CD1c-positive myeloid dendritic cell (primary cell): ENCODE data around the gene MYO7B.
A peak's percentile ranks its signal among the peaks of the same experiment; 100 is the strongest.
"Not testable (repeated sequence)": the region's sequence is repeated elsewhere in the genome, so short reads cannot be mapped to it uniquely, and the experiment has no call there.

Source experiments
- DNase-seq: peaks from one replicate; pipeline ENCODE4 v3.0.0-alpha.2; 2016; ENCODE audit errors: extremely low spot score

Gene MYO7B

GRCh38 chr2:127551221-127551930 lies 15.9 kb downstream of the MYO7B start:
- no peak for DNase-seq

GRCh38 chr2:127552336-127552735 lies 16.9 kb downstream of the MYO7B start:
- no peak for DNase-seq

GRCh38 chr2:127552846-127553245 lies 17.4 kb downstream of the MYO7B start:
- DNase-seq = no peak

DNA sequence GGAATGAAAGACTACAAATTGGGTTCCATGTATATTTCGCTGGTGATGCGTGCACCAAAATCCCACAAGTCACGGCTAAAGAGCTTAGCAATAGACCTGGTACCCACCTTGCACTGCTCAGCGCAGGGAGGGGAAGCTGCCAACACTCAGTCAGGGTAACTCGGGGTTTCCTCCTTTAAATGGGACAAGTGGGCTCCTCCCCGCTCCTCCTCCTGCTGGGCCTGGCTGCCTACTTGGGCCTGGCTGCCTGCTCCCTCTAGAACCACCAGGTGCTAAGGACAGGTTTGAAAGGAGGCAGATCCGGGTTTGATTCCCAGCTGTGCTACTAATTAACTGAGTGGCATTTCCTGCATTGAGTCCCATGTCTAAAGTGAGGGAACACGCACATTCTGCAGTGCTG lies 23.4 kb downstream of the MYO7B start:
- no peak for DNase-seq

- no peak for DNase-seq
Measured at GRCh38 chr2:127559454-127559853, 24.0 kb downstream of the MYO7B start.

GRCh38 chr2:127560201-127560930 lies 24.9 kb downstream of the MYO7B start:
- peak; percentile 76 for DNase-seq

DNA sequence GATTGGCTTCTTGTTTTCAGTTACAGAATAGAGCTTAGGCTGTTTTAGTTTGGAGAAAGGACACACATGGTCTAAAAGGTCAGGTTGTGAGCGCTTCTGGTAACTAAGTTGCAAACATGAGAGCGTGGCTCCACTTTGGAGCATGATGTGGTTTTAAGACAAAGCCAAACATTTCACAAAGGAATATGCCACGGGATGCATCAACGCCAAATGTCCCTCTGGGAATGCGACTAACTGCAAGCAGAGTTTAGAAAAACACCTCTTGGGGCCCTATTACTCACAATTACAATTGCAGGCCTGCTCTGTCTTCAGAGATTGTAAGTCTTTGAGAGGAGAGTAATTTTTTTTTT lies 25.4 kb downstream of the MYO7B start:
- DNase-seq = no peak

- DNase-seq = no peak
Measured at GRCh38 chr2:127561371-127561770, 25.9 kb downstream of the MYO7B start.

DNA sequence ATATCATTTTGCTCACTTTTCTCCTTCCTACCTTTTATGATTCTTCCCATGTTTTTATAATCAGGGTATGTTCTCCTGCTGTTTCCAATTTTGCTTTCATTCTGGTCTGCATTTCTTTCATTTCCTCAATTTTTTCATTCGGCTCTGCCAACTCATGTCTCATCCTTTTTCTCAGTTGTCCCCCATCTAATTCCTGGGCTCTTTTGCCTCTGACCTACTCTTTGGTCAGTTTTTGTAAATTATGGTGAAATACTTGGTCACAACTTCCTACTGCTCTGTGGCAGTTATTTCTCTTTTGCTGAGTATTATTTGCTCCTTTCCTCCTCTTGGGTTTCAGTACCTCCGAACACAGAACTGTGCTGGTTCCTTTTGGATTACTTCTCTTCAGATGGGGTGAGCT lies 27.5 kb downstream of the MYO7B start:
- peak; percentile 38 for DNase-seq

GRCh38 chr2:127563458-127564428 lies 28.3 kb downstream of the MYO7B start:
- DNase-seq = peak; percentile 58

DNA sequence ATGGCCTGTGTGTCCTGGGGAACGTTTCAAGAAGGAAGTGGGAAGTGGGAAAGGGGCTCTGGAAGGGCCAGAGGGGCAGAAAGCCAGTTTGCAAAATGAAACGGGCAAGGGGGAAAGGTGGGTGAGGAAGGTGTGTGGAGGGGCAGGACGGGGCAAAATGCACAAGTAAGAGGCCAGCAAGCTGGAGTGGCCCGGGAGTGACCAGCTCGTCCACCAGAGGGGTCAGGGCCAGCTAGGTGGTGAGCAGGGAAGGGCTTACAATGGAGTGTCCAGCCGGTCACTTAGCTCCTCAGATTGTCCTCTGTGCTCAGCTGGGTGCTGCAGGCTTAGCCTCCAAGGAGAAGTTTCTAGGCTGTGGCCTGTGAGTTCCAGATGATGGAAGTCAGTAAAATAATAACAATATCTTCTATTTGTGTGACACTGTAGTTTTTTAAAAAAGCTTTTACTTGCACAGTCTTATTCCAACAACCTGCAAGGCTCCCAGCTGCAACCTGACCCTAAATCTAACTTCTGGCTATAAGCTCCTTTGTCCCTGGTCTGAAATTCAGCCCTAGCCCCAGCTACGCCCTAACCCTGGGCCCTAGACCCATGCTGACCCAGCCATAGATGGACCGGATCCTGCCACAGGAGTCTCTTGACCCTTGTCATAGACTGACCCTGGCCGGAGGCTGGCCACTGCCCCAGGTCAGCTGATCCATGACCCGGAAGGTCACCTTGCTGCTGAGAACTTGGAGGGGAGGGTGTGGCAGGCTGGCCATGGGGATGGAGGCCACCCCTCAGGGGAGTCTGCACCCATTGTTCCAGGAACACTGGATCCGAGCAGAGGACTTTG lies 29.2 kb downstream of the MYO7B start:
- no peak for DNase-seq

DNA sequence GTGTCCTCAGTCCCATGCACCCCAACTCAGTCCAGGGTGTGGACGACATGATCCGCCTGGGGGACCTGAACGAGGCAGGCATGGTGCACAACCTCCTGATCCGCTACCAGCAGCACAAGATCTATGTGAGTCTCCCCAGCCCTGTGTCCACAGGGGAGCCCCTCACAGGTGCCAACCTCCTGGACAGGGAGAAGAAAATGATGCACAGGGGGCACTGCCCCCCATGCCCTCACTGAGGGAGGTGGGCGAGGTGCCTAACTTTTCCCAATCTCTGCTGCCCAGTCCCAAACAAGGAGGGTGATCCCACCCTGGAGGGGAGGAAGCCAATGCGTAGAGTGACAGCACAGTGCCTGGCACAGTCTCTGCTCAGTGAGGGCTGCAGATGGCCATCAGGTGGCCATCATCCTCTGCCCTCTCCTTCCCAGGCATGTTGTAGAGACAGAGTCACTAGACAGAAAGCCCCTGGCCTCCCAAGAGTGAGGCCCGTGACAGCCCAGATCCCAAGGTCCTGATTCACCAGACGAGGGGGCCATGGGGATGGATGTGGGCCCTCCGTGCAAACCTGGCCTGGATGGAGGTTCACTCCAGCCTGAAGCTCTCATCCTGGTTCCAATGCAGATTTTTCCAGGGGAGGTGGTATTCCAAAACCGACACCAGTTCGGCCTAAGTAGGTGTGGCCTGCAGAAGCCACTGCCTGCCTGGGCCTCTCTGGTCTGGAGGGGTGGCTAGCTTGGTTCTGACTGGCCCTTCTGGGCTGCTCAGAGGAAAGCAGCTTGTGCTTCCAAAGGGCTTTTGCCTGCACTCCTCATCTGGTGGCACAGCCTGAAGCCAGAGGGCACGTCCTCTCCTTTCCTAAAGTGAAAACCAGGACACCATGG lies 30.0 kb downstream of the MYO7B start:
- no peak for DNase-seq

GRCh38 chr2:127566139-127566417 lies 30.6 kb downstream of the MYO7B start:
- DNase-seq = no peak

DNA sequence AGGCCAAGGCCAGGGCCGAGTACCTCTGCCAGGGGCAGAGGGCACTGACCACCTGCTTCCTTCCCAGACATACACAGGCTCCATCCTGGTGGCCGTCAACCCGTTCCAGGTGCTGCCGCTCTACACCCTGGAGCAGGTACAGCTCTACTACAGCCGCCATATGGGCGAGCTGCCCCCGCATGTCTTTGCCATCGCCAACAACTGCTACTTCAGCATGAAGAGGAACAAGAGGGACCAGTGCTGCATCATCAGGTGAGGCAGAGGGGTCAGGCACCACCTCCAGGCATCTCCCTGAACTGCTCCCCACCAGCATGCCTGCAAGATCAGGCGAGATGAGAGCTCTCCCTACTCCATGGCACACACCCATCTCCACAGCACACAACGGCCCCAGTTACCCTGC lies 31.1 kb downstream of the MYO7B start:
- DNase-seq = no peak

GRCh38 chr2:127567351-127567854 lies 31.9 kb downstream of the MYO7B start:
- DNase-seq = no peak

DNA sequence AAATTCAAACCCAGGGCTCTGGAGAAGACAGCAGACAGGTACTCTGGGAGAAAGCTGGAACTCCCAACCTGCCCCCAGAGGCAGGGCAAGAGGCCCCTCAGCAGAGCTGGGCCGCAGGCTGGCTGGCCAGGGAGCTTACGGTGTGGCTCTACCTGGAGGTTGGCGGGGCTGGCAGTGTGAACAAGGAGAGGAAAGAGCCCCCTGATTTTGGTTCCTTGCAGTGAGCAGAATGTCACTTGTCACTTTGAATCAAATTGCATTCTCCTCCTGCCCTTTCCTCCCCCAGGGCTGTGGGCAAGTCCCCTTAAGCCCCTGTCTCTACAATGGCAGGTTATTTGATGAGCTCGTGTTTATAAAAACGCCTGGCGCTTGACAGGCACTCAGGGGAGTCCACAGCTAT lies 32.6 kb downstream of the MYO7B start:
- DNase-seq = no peak

- no peak for DNase-seq
Measured at GRCh38 chr2:127569666-127570065, 34.2 kb downstream of the MYO7B start.

- DNase-seq = no peak
Measured at GRCh38 chr2:127570282-127571250, 35.1 kb downstream of the MYO7B start.

GRCh38 chr2:127572352-127572751 lies 36.9 kb downstream of the MYO7B start:
- not testable (repeated sequence) for DNase-seq
